ENCODE data around the gene FGF3.

Gene FGF3

GRCh38 chr11:69861901-69862300 is 42.7 kb upstream of the FGF3 start:
- Mint-ChIP-seq H3K4me1 (peaks cover 66% of the 10 kb centered on the region), H3K27me3 (ENCODE audit: low read depth, poor library complexity) (peaks cover 30% of the 10 kb centered on the region), H3K27ac (no peak overlapping the region), H3K36me3 (ENCODE audit: low read depth) (no peaks in the 10 kb centered on the region), H3K9me3 (peaks cover 8% of the 10 kb centered on the region), H3K4me3 (no peak overlapping the region)
- DNase-seq: no peak
- TF ChIP-seq, protein P1, sequence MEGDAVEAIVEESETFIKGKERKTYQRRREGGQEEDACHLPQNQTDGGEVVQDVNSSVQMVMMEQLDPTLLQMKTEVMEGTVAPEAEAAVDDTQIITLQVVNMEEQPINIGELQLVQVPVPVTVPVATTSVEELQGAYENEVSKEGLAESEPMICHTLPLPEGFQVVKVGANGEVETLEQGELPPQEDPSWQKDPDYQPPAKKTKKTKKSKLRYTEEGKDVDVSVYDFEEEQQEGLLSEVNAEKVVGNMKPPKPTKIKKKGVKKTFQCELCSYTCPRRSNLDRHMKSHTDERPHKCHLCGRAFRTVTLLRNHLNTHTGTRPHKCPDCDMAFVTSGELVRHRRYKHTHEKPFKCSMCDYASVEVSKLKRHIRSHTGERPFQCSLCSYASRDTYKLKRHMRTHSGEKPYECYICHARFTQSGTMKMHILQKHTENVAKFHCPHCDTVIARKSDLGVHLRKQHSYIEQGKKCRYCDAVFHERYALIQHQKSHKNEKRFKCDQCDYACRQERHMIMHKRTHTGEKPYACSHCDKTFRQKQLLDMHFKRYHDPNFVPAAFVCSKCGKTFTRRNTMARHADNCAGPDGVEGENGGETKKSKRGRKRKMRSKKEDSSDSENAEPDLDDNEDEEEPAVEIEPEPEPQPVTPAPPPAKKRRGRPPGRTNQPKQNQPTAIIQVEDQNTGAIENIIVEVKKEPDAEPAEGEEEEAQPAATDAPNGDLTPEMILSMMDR (IDR thresholded peaks at IDR 0.05): no peak

DNA sequence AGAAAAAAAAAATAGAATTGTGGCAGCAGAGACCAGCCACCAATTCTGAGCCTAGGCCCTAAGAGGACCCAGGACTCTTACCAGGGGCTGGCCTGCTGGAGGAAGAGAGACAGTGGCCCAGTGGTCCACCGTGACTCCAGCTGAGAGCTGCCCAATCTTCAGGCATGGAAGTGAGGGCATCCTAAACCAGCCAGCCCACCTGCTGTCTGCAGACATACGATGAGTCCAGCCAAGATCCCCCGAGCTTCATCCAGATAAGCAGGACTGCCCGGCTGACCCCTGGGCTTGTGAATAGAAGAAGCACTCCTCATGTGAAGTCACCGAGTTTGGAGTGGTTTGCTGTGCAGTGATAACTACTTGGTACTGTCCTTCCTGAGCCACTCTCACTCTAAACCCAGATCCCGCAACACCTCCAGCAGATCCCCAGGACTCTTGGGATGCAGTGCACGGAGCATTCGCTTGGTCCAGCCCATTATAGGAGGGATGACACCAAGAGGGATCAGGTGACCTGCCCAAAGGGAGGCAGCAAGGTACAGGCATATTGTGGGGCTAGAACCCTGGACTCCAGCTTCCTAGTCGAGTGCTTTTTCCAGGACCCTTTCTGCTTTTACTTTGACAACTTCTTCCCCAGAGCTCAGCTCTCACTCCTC is 41.7 kb upstream of the FGF3 start:
- H3K4me3 Mint-ChIP-seq: no peak overlapping the region
- H3K36me3 Mint-ChIP-seq (ENCODE audit: low read depth): no peaks in the 10 kb centered on the region
- DNase-seq: no peak
- TF ChIP-seq, protein P1 (IDR thresholded peaks at IDR 0.05): no peak
- peaks cover 30% of the 10 kb centered on the region for H3K27me3 Mint-ChIP-seq (ENCODE audit: low read depth, poor library complexity)
- peaks cover 56% of the 10 kb centered on the region for H3K4me1 Mint-ChIP-seq
- H3K9me3 Mint-ChIP-seq: peaks cover 8% of the 10 kb centered on the region
- no peak overlapping the region for H3K27ac Mint-ChIP-seq

DNA sequence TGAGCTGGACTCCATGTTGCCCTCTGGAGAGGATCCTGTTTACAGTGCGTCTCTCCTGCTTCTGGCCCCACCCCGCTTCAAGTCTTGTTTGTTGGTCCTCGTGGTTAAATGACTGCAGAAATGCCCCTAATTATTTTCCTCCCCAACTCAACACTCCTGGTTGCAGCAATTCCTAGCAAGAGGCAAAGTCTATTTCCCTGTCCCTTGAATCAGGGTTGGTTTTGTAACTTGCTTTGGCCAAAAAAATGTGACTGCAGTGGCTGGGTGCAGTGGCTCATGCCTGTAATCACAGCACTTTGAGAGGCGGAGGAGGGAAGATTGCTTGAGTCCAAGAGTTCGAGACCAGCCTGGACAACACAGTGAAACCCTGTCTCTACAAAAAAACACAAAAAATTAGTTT is 41.0 kb upstream of the FGF3 start:
- peaks cover 30% of the 10 kb centered on the region for H3K27me3 Mint-ChIP-seq (ENCODE audit: low read depth, poor library complexity)
- no peak overlapping the region for H3K27ac Mint-ChIP-seq
- H3K36me3 Mint-ChIP-seq (ENCODE audit: low read depth): no peaks in the 10 kb centered on the region
- no peak overlapping the region for H3K4me3 Mint-ChIP-seq
- DNase-seq: no peak
- TF ChIP-seq, protein P1 (IDR thresholded peaks at IDR 0.05): no peak
- H3K4me1 Mint-ChIP-seq: peaks cover 49% of the 10 kb centered on the region
- peaks cover 8% of the 10 kb centered on the region for H3K9me3 Mint-ChIP-seq

DNA sequence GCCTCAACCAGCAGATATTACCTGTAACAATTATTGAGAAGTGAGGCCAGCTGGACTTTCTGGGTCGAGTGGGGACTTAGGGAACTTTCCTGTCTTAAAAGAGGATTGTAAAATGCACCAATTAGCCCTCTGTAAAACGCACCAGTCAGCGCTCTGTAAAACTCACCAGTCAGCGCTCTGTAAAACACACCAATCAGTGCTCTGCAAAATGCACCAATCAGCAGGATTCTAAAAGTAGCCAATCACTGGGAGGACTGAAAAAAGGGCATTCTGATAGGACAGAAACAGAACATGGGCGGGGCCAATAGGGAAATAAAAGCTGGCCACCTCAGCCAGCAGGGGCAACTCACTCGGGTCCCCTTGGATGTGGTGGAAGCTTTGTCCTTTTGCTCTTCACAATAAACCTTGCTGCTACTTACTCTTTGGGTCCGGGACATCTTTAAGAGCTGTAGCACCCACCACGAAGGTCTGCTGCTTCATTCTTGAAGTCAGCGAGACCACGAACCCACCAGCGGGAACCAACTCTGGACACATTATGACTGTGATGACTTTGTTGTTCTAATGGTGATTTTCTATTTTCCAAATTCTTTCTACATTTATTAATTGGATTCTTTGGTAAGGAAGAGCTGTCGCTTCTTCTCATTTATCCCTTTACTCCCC is 40.2 kb upstream of the FGF3 start:
- Mint-ChIP-seq H3K27ac (no peak overlapping the region), H3K4me3 (no peak overlapping the region), H3K9me3 (peaks cover 13% of the 10 kb centered on the region), H3K36me3 (ENCODE audit: low read depth) (no peaks in the 10 kb centered on the region), H3K27me3 (ENCODE audit: low read depth, poor library complexity) (peaks cover 28% of the 10 kb centered on the region), H3K4me1 (peaks cover 41% of the 10 kb centered on the region)
- DNase-seq: no peak
- TF ChIP-seq, protein P1 (IDR thresholded peaks at IDR 0.05): no peak

- TF ChIP-seq, protein P1 (IDR thresholded peaks at IDR 0.05): no peak
- no peak overlapping the region for H3K27ac Mint-ChIP-seq
- peaks cover 6% of the 10 kb centered on the region for H3K4me1 Mint-ChIP-seq
- H3K4me3 Mint-ChIP-seq: no peak overlapping the region
- no peaks in the 10 kb centered on the region for H3K36me3 Mint-ChIP-seq (ENCODE audit: low read depth)
- H3K9me3 Mint-ChIP-seq: peaks cover 34% of the 10 kb centered on the region
- no peak for DNase-seq
- peaks cover 11% of the 10 kb centered on the region for H3K27me3 Mint-ChIP-seq (ENCODE audit: low read depth, poor library complexity)
Measured at GRCh38 chr11:69855421-69855820, 36.2 kb upstream of the FGF3 start.

DNA sequence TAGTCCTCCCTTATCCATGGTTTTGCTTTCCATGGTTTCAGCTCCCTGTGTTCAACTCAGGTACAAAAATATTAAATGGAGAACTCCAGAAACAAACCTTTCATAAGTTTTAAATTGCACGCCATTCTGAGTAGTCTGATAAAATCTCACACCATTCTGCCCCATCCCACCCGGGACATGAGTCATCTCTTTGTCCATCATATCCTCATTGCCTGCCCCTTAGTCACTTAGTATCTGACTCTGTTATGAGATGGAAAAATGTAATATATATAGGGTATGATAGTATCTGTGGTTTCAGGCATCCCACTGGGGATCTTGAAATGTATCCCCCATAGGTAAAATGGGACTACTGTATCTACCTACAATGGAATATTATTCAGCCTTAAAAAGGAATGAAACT is 35.5 kb upstream of the FGF3 start:
- Mint-ChIP-seq H3K4me3 (no peak overlapping the region), H3K27ac (no peak overlapping the region), H3K4me1 (no peaks in the 10 kb centered on the region), H3K36me3 (ENCODE audit: low read depth) (no peaks in the 10 kb centered on the region), H3K27me3 (ENCODE audit: low read depth, poor library complexity) (peaks cover 10% of the 10 kb centered on the region), H3K9me3 (peaks cover 34% of the 10 kb centered on the region)
- TF ChIP-seq, protein P1 (IDR thresholded peaks at IDR 0.05): no peak
- no peak for DNase-seq
